ENCODE results near the gene TMEM30A. TPM values are rescaled to one million over a fixed set of nuclear protein-coding genes. Genes with fewer than 3 reads are reported as not detected.
A peak's percentile ranks its signal among the peaks of the same experiment; 100 is the strongest.

TMEM30A gene
- total and polyA plus RNA-seq, 2 donors (not counting 3 experiments of a cell fraction or from before 2014, with no cell fraction given) = 42.2 to 197 TPM

GRCh38 chr6:75278474-75279077, 6.0 kb downstream of the TMEM30A start:
- H3K36me3 ChIP-seq (ENCODE audit: control insufficient read depth in 2 of 2, extremely low read depth in 1 of 2, insufficient read depth in 2 of 2, low read length in 2 of 2) = no peaks in the 10 kb centered on the region
- peaks cover 98% of the 10 kb centered on the region for H3K79me2 ChIP-seq (ENCODE audit: control insufficient read depth, insufficient read depth, low read length)
- peak overlapping the region; percentile 25 for H3K4me2 ChIP-seq (ENCODE audit: insufficient read depth, low read length)
- peak overlapping the region; percentile 8 for H3K27ac ChIP-seq (ENCODE audit: insufficient read depth, low read depth, low read length)
- TF ChIP-seq FOS (IDR thresholded peaks at IDR 0.05; ENCODE audit: borderline replicate concordance, insufficient read depth, low read length) (no peak), JUN (IDR thresholded peaks at IDR 0.05; ENCODE audit: borderline replicate concordance, insufficient read depth, insufficient read length, low read depth) (no peak), MYC (IDR thresholded peaks at IDR 0.05; ENCODE audit: low read depth, low read length) (no peak), POLR2AphosphoS5 (IDR thresholded peaks at IDR 0.05; ENCODE audit: insufficient read depth, low read depth, low read length) (no peak), EZH2 (IDR thresholded peaks at IDR 0.05; ENCODE audit: borderline replicate concordance, low read depth, low read length, severe bottlenecking) (no peak), CTCF (IDR thresholded peaks at IDR 0.05; ENCODE audit: extremely low read depth in 1 of 2, insufficient read depth in 1 of 2, low read depth in 1 of 2, low read length in 2 of 2) (no peak), POLR2A (IDR thresholded peaks at IDR 0.05; ENCODE audit: low read depth, low read length) (no peak), MAX (IDR thresholded peaks at IDR 0.05; ENCODE audit: insufficient read depth, insufficient read length) (no peak), GATA2 (IDR thresholded peaks at IDR 0.05; ENCODE audit: insufficient read depth, insufficient read length, low read depth, low read length) (no peak)
- DNase-seq (ENCODE audit: low read depth, low spot score) = peak; percentile 50
- FAIRE-seq = no peak
- H2AFZ ChIP-seq (ENCODE audit: low read depth, low read length) = no peak overlapping the region
- H3K27me3 ChIP-seq (ENCODE audit: control insufficient read depth in 2 of 2, insufficient read depth in 2 of 2, low read length in 2 of 2) = no peaks in the 10 kb centered on the region
- H3K9me1 ChIP-seq (replicated peaks; ENCODE audit: control insufficient read depth, extremely low read depth, insufficient read depth, low read length) = no peaks in the 10 kb centered on the region
- intact Hi-C loops (cut with micrococcal nuclease) (no loop called here), dilution Hi-C loops (cut with MboI; ENCODE audit: extremely low pct_ligation_motif_present, low sequenced_read_pairs) (no loop called here)
- CTCF ChIA-PET = interaction anchor here (0.7 to 9.8 kb wide), 5 partner anchors 11 to 250 kb away, joined by 3 to 95 read pairs (median 6); no protein-coding TSS in a partner anchor
- H3K4me1 ChIP-seq (ENCODE audit: control insufficient read depth, extremely low read depth, insufficient read depth, low read length) = peaks cover 54% of the 10 kb centered on the region
- no peaks in the 10 kb centered on the region for H3K9me3 ChIP-seq (replicated peaks; ENCODE audit: control insufficient read depth, insufficient read depth, low read length)
- H3K4me3 ChIP-seq (replicated peaks in 1 of 3; ENCODE audit: insufficient read depth in 1 of 3, low read depth in 1 of 3, low read length in 3 of 3) = no peak overlapping the region
- peaks cover 2% of the 10 kb centered on the region for H4K20me1 ChIP-seq (replicated peaks; ENCODE audit: control insufficient read depth, extremely low read depth, insufficient read depth, low read length)
- no peak overlapping the region for H3K9ac ChIP-seq (replicated peaks; ENCODE audit: extremely low read depth, insufficient read depth, low read length)
- POLR2A ChIA-PET = no interaction called here
- BruUV-seq (replicated peaks) = no TSS peak

Data from endothelial cell of umbilical vein (primary cell).